HG02943 (cell line): ENCODE data around the gene ADGRA1.
"Not testable (repeated sequence)": the region's sequence is repeated elsewhere in the genome, so short reads cannot be mapped to it uniquely, and the experiment has no call there.

Experiments used
- ATAC-seq: cut with Tn5 transposase; IDR thresholded peaks from one replicate; pipeline ENCODE4 v1.9.1; 2021; ENCODE audit warnings: mild to moderate bottlenecking, low read depth, moderate library complexity; ENCODE audit not compliant: unreplicated experiment

ADGRA1 gene

GRCh38 chr10:133139551-133140065 is 51.9 kb downstream of the ADGRA1 start:
- no peak for ATAC-seq

- no peak for ATAC-seq
Observed at GRCh38 chr10:133140417-133141143, 52.9 kb downstream of the ADGRA1 start.

GRCh38 chr10:133141144-133141957 is 53.6 kb downstream of the ADGRA1 start:
- no peak for ATAC-seq

- no peak for ATAC-seq
Observed at GRCh38 chr10:133141958-133142340, 54.2 kb downstream of the ADGRA1 start.

- ATAC-seq, result no peak
Observed at GRCh38 chr10:133142523-133143199, 54.9 kb downstream of the ADGRA1 start.

DNA sequence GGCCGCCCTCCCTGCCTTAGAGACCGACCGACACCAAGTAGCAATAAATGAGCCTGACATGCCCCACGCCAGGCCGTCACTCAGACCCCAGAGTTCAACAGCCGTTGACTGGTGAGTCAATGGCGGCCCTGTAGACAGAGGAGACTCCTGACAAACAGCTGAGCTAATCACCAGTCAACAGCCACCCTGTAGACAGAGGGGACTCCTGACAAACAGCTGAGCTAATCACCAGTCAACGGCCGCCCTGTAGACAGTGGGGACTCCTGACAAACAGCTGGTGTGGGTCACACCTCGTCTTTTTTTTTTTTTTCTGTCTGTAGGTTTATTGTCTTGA is 55.4 kb downstream of the ADGRA1 start:
- no peak for ATAC-seq

- ATAC-seq, result no peak
Observed at GRCh38 chr10:133143546-133143945, 55.8 kb downstream of the ADGRA1 start.

DNA sequence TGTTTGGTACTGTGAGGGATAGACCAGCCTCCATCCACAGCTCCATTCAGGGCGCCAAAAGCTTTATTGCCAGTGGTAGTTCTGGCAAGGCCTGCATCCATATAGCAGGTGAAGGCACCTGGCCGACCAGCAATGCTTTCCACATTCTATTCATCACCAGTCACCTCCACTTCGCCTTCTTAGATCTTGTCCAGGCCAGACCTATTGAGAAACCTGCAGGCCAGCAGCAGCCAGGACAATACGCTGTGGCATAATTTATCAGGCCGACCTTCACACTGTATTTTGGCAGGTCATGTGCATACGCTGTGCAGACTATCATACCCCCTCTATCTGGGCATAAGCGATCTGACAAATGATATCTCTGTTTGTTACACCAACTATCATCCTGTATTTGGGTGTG is 57.0 kb downstream of the ADGRA1 start:
- ATAC-seq, result no peak

DNA sequence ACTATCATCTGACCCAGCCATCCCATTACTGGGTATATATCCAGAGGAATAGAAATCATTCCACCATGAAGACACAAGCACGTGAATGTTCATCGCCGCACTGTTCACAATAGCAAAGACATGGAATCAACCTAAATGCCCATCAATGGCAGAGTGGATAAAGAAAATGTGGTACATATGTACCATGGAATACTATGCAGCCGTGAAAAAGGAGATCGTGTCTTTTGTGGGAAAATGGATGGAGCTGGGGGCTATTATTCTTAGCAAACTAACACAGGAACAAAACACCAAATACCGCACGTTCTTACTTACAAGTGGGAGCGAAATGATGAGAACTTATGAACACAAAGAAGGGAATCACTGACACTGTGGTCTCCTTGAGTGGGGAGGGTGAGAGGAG is 62.5 kb downstream of the ADGRA1 start:
- ATAC-seq, result no peak

GRCh38 chr10:133150656-133151055 is 62.9 kb downstream of the ADGRA1 start:
- ATAC-seq, result no peak

DNA sequence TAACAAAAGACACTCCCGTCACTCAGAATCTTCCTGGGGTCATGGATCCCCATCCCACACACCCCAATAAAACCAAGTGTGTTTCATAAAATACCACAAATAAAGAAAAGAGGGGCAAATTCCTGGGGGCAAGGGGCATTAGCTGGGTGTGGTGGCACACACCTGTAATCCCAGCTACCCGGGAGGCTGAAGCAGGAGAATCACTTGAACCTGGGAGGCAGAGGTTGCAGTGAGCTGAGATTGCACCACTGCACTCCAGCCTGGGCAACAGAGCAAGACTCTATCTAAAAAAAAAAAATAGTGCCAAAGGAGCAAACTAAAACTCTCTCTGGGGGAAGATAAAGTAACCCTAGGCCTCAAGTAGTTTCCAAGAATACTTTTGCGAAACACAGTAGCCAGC is 63.3 kb downstream of the ADGRA1 start:
- ATAC-seq, result not testable (repeated sequence)

- ATAC-seq, result no peak
Observed at GRCh38 chr10:133151543-133151972, 63.8 kb downstream of the ADGRA1 start.

DNA sequence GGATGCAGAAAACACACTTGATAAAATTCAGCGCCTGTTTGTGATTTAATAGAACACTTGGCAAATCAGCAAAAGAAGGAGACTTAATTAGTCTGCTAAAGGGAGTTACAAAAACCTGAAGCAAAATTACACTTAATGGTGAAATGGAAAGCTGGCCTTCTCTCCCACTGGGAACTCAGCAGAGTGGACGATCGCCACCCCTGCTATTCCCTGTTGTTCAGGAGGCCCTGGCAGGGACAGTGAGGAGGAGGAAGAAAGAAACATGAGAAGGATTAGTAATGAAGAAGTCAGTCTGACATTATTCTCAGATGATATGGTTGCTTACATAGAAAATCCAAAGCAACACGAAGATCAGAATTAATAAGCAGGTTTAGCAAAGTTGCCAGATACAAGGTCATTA is 66.7 kb downstream of the ADGRA1 start:
- ATAC-seq, result no peak

- no peak for ATAC-seq
Observed at GRCh38 chr10:133154996-133155778, 67.5 kb downstream of the ADGRA1 start.

- ATAC-seq, result no peak
Observed at GRCh38 chr10:133156674-133157579, 69.2 kb downstream of the ADGRA1 start.

DNA sequence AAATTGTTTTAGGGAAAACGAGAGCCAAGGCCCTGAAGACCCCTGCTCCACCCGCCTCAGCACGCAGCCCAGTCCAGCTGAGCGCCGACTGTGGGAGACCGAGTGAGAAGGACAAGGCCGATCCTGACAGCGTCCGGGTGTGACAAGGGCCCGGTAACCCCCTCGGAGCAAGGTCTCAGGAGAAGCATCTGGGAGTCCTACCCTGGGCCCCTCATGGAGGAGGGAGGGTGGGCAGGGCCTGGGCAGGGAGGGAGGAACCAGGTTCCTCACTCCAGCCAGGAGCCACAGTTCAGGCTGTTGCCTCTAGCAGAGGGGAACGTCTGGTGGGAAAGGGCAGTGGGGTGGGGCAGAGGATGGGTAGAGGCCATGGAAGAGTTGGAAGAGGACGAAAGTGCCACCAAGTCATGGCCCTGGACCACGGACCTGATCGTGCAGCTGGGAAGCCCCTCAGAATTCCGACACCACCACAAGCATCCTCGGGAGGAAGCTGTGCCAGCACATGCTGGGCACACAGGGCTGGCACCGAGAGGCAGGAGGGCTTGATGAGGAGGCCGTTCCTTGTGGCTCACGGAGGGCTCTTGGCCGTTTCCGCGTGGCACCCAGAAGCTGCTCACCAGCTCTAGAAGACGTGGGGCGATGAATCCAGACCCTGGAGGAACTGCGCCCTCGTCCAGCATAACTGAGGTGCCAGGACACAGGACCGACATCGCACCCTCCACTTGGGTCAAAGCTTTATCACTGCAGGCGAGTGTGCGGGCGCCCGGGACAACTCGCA is 70.1 kb downstream of the ADGRA1 start:
- no peak for ATAC-seq

DNA sequence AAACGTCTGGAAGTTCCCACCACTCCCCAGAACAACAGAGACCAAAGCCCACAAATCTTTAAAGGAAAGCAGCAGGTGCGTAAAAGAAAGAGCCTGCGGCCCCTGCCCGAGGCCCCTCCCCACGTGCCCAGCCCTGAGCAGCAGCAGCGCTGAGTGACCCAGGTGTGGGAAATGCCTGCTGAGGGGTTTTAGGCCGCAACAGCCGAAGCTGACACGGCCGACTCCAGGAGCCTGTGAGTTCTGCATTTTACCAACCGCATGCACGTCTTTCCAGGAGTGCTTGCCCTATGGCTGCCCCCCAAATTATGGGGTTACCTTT is 70.7 kb downstream of the ADGRA1 start:
- no peak for ATAC-seq

- no peak for ATAC-seq
Observed at GRCh38 chr10:133158756-133159610, 71.3 kb downstream of the ADGRA1 start.
